HepG2 (cell line): ENCODE data around the gene AGAP1. TPM values are rescaled to one million over a fixed set of nuclear protein-coding genes. Genes with fewer than 3 reads are reported as not detected.

Source experiments
- ATAC-seq: fragments of 200-7000 bp; cut with Tn5 transposase; 3 replicates; pipeline ENCODE4 v1.9.1; 2020; ENCODE audit warnings: mild to moderate bottlenecking, moderate library complexity
- BruUV-seq: library from RNA; stranded (reverse); fragments of 400-500 nt; replicated peaks from 2 replicates; lab custom pipeline; 2021; lab: Mats Ljungman, UMichigan
- CTCF ChIA-PET: fragments of 300-600 bp; formaldehyde crosslinking; extraction: SDS; loops from one replicate; lab custom pipeline; 2021; ENCODE audit warnings: low total read pairs, inconsistent platforms, low intra/inter-chr PET ratio; lab: Yijun Ruan, JAX
- POLR2A ChIA-PET: fragments of 350-600 bp; sonication (Branson Sonifier 250); formaldehyde crosslinking; loops from one replicate; lab custom pipeline; 2020; ENCODE audit warnings: antibody characterized with exemption, inconsistent platforms; lab: Yijun Ruan, JAX
- DNase-seq: peaks from one replicate; pipeline ENCODE4 v3.0.0-alpha.2; 2015; ENCODE audit warnings: low spot score
- FAIRE-seq: peaks from 3 replicates; lab custom pipeline; 2011; peaks lifted over from hg19 to GRCh38; lab: Jason Lieb, UNC
- H2AFZ ChIP-seq: one replicate; pipeline ENCODE4 v1.6.1; 2011; ENCODE audit warnings: low read length, inconsistent platforms
- H3K27ac ChIP-seq: fragments of 300-600 bp; 3 replicates; pipeline ENCODE4 v1.8.0; 2011; ENCODE audit warnings: mixed run types, mild to moderate bottlenecking, mixed read lengths, low read length, inconsistent platforms; ENCODE audit not compliant: insufficient read depth; ENCODE audit errors: extremely low read length
- H3K27me3 ChIP-seq, 2 experiments: fragments of 200-600 bp in 1 of 2; 2 replicates in 1 of 2; 3 replicates in 1 of 2; pipeline versions ENCODE4 v1.6.0 to v1.8.0; 2011; ENCODE audit warnings: low read length in 2 of 2, mild to moderate bottlenecking in 2 of 2, moderate library complexity in 2 of 2, inconsistent platforms in 1 of 2; ENCODE audit not compliant: insufficient read depth in 2 of 2, control insufficient read depth in 1 of 2
- H3K36me3 ChIP-seq, 2 experiments: fragments of 200-600 bp in 1 of 2; replicated peaks in 1 of 2; 2 replicates in 1 of 2; 3 replicates in 1 of 2; pipeline versions ENCODE4 v1.5.1 to v1.8.0; 2011; ENCODE audit warnings: low read length in 2 of 2, inconsistent platforms in 1 of 2; ENCODE audit not compliant: insufficient read depth in 2 of 2, control insufficient read depth in 1 of 2
- H3K4me1 ChIP-seq: 2 replicates; pipeline ENCODE4 v1.5.1; 2012; ENCODE audit warnings: low read length, inconsistent platforms; ENCODE audit not compliant: insufficient read depth
- H3K4me2 ChIP-seq: 2 replicates; pipeline ENCODE4 v1.6.0; 2011; ENCODE audit warnings: low read depth, low read length, inconsistent platforms
- H3K4me3 ChIP-seq, 3 experiments: fragments of 200-600 bp in 1 of 3; sonication (generic), shearing (Covaris generic) in 1 of 3; replicated peaks in 1 of 3; 2 replicates each; pipeline ENCODE4 v1.5.1; 2011 to 2016; ENCODE audit warnings: low read length in 3 of 3, inconsistent platforms in 2 of 3, low read depth in 2 of 3, mild to moderate bottlenecking in 2 of 3, control low read depth in 1 of 3, mixed read lengths in 1 of 3; ENCODE audit not compliant: insufficient read depth in 1 of 3
- H3K79me2 ChIP-seq: one replicate; pipeline ENCODE4 v1.6.1; 2011; ENCODE audit warnings: low read length, inconsistent platforms; ENCODE audit not compliant: insufficient read depth
- H3K9ac ChIP-seq: 2 replicates; pipeline ENCODE4 v1.6.0; 2011; ENCODE audit warnings: mild to moderate bottlenecking, low read depth, low read length, inconsistent platforms; ENCODE audit not compliant: insufficient read depth
- H3K9me3 ChIP-seq: 2 replicates; pipeline ENCODE4 v1.5.1; 2012; ENCODE audit warnings: mild to moderate bottlenecking, low read length
- H4K20me1 ChIP-seq: 2 replicates; pipeline ENCODE4 v1.6.0; 2011; ENCODE audit warnings: inconsistent platforms, mild to moderate bottlenecking, low read length, moderate library complexity; ENCODE audit not compliant: insufficient read depth
- CBX1 ChIP-seq: IDR thresholded peaks from one replicate; pipeline ENCODE4 v1.6.1; 2016; ENCODE audit warnings: antibody characterized with exemption, low read depth
- CSRNP1 ChIP-seq: sonication (generic); formaldehyde crosslinking; IDR thresholded peaks from 2 replicates; pipeline ENCODE4 v1.8.1; 2023; ENCODE audit warnings: mild to moderate bottlenecking, missing genetic modification reagents
- PHF21A ChIP-seq: sonication (generic); formaldehyde crosslinking; IDR thresholded peaks from 2 replicates; pipeline ENCODE4 v1.5.0; 2020; ENCODE audit warnings: mild to moderate bottlenecking, missing genetic modification reagents
- PRMT3 ChIP-seq: sonication (generic); formaldehyde crosslinking; IDR thresholded peaks from 2 replicates; pipeline ENCODE4 v1.8.1; 2022; ENCODE audit warnings: low read depth, mild to moderate bottlenecking, moderate library complexity, missing genetic modification reagents, borderline replicate concordance
- TCF7L2 ChIP-seq: IDR thresholded peaks from 2 replicates; pipeline ENCODE4 v1.6.1; 2011; ENCODE audit warnings: mild to moderate bottlenecking, low read depth, low read length, moderate library complexity
- ZHX1 ChIP-seq: sonication (generic); formaldehyde crosslinking; IDR thresholded peaks from 2 replicates; pipeline ENCODE4 v1.8.1; 2022; ENCODE audit warnings: low read depth, mild to moderate bottlenecking, missing genetic modification reagents
- ZNF576 ChIP-seq: sonication (generic); formaldehyde crosslinking; IDR thresholded peaks from 2 replicates; pipeline ENCODE4 v1.4.0; 2020; ENCODE audit warnings: mild to moderate bottlenecking, missing genetic modification reagents
- WGBS: methylation state at CpG from one replicate; pipeline ENCODE4 v1.1.6; 2017; ENCODE audit warnings: low lambda C conversion rate; 5-methylcytosine and 5-hydroxymethylcytosine counted together
- in situ Hi-C: cut with HindIII; loops from 2 replicates; pipeline ENCODE4 v1.10.0; 2017; ENCODE audit warnings: low pct_unique_long_range_greater_than_20kb; ENCODE audit not compliant: extremely low pct_ligation_motif_present
- intact Hi-C: fragments of 100-400 bp; cut with micrococcal nuclease; formaldehyde crosslinking; loops from one replicate; pipeline ENCODE4 v1.10.0; 2022; ENCODE audit not compliant: unreplicated experiment
- polyA plus RNA-seq, 8 experiments: library from polyadenylated mRNA; depleted of rRNA in 3 of 8; stranded (reverse) in 7 of 8; unstranded in 1 of 8; fragments of >200 nt; fragmentation: Illumina TruSeq in 4 of 8; extraction: Trizol in 4 of 8; gene quantifications; 2 replicates each; pipeline versions ENCODE4 v1.2.1 to v1.2.3, GENCODE V29; 2011 to 2016; ENCODE audit warnings: low read depth in 4 of 8, missing spikeins in 1 of 8, mixed read lengths in 1 of 8; ENCODE audit not compliant: insufficient read depth in 1 of 8
- total RNA-seq, 5 experiments: library from RNA; depleted of rRNA; stranded (reverse); fragments of >200 nt; fragmentation: Illumina TruSeq; extraction: Trizol; gene quantifications; 2 replicates each; pipeline ENCODE4 v1.2.3, GENCODE V29; 2016; ENCODE audit warnings: low read depth in 1 of 5

AGAP1 gene
- total and polyA plus RNA-seq, 2 of the 13 experiments (the other 11 are each of a cell fraction or from before 2014, with no cell fraction given), result 21.2 to 32.7 TPM

- DNase-seq (no peak), ATAC-seq (no peak), FAIRE-seq (no peak)
- Histone ChIP-seq H3K4me2 (no peak overlapping the region), H3K4me1 (peaks cover 11% of the 10 kb centered on the region), H4K20me1 (peaks cover 26% of the 10 kb centered on the region), H3K4me3 (no peak overlapping the region), H3K27me3 (no peaks in the 10 kb centered on the region), H3K9me3 (no peaks in the 10 kb centered on the region), H2AFZ (no peak overlapping the region), H3K79me2 (peaks cover 31% of the 10 kb centered on the region), H3K36me3 (no peaks in the 10 kb centered on the region; a peak in 1 of 5 replicates), H3K27ac (no peak overlapping the region), H3K9ac (no peak overlapping the region)
- in situ Hi-C loops (no loop called here), intact Hi-C loops (no loop called here)
- no TSS peak for BruUV-seq
- whole genome bisulfite sequencing, result 100% methylated on average over 3 of the region's 6 CpGs
- ChIA-PET CTCF (no interaction called here), POLR2A (no interaction called here)
- TF ChIP-seq ZHX1 (CRISPR knock-in tag) (no peak), TCF7L2 (no peak), ZNF576 (CRISPR knock-in tag) (no peak), PHF21A (CRISPR knock-in tag) (no peak)
Observed at GRCh38 chr2:235619544-235619943, 125.7 kb downstream of the AGAP1 start.

GRCh38 chr2:235621736-235622135 is 127.9 kb downstream of the AGAP1 start:
- Histone ChIP-seq H3K79me2 (peaks cover 37% of the 10 kb centered on the region), H2AFZ (no peak overlapping the region), H3K9ac (no peak overlapping the region), H3K27me3 (no peaks in the 10 kb centered on the region), H3K4me1 (no peaks in the 10 kb centered on the region), H3K4me3 (no peak overlapping the region), H4K20me1 (peaks cover 17% of the 10 kb centered on the region; the same call in 1 of the 2 replicates), H3K27ac (no peak overlapping the region), H3K36me3 (no peaks in the 10 kb centered on the region; a peak in 2 of 5 replicates), H3K4me2 (no peak overlapping the region), H3K9me3 (no peaks in the 10 kb centered on the region)
- BruUV-seq, result no TSS peak
- no peak for DNase-seq
- TF ChIP-seq CBX1, result no peak
- no peak for TF ChIP-seq CSRNP1 (CRISPR knock-in tag)
- TF ChIP-seq PRMT3, result no peak
- no peak for FAIRE-seq
- ChIA-PET CTCF (no interaction called here), POLR2A (no interaction called here)
- no peak for ATAC-seq
- intact Hi-C loops, result no loop called here
- WGBS, result 98% methylated on average over 7 of the region's 7 CpGs
- in situ Hi-C loops, result no loop called here
